Hepatocyte (in vitro differentiated cells): Measurements from ENCODE around the gene FMNL2.

ENCODE experiments used
- EZH2 ChIP-seq: fragments of 200-600 bp; sonication (generic); IDR thresholded peaks from 2 replicates; pipeline ENCODE4 v1.6.1; 2016; ENCODE audit warnings: antibody characterized with exemption, mild to moderate bottlenecking, borderline replicate concordance
- EZH2phosphoT487 ChIP-seq: fragments of 200-600 bp; sonication (generic); IDR thresholded peaks from one replicate; pipeline ENCODE4 v1.6.1; 2018; ENCODE audit warnings: antibody characterized with exemption, mild to moderate bottlenecking, low read depth, moderate library complexity; ENCODE audit not compliant: unreplicated experiment, severe bottlenecking
- TF ChIP-seq, protein P1 (sequence below): fragments of 200-600 bp; sonication (generic); IDR thresholded peaks from 2 replicates; pipeline ENCODE4 v1.5.1; 2016; ENCODE audit warnings: antibody characterized with exemption, mild to moderate bottlenecking; ENCODE audit not compliant: poor library complexity

GRCh38 chr2:152307863-152308262, 27.1 kb upstream of the FMNL2 start:
- TF ChIP-seq, protein P1, sequence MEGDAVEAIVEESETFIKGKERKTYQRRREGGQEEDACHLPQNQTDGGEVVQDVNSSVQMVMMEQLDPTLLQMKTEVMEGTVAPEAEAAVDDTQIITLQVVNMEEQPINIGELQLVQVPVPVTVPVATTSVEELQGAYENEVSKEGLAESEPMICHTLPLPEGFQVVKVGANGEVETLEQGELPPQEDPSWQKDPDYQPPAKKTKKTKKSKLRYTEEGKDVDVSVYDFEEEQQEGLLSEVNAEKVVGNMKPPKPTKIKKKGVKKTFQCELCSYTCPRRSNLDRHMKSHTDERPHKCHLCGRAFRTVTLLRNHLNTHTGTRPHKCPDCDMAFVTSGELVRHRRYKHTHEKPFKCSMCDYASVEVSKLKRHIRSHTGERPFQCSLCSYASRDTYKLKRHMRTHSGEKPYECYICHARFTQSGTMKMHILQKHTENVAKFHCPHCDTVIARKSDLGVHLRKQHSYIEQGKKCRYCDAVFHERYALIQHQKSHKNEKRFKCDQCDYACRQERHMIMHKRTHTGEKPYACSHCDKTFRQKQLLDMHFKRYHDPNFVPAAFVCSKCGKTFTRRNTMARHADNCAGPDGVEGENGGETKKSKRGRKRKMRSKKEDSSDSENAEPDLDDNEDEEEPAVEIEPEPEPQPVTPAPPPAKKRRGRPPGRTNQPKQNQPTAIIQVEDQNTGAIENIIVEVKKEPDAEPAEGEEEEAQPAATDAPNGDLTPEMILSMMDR = no peak
- no peak for TF ChIP-seq EZH2
- no peak for TF ChIP-seq EZH2phosphoT487
